GM18511 (cell line): ENCODE results near the gene VCAN.

Experiments
- ATAC-seq: cut with Tn5 transposase; IDR thresholded peaks from one replicate; pipeline ENCODE4 v1.9.1; 2021; ENCODE audit warnings: mild to moderate bottlenecking, moderate library complexity; ENCODE audit not compliant: unreplicated experiment

Gene VCAN

DNA sequence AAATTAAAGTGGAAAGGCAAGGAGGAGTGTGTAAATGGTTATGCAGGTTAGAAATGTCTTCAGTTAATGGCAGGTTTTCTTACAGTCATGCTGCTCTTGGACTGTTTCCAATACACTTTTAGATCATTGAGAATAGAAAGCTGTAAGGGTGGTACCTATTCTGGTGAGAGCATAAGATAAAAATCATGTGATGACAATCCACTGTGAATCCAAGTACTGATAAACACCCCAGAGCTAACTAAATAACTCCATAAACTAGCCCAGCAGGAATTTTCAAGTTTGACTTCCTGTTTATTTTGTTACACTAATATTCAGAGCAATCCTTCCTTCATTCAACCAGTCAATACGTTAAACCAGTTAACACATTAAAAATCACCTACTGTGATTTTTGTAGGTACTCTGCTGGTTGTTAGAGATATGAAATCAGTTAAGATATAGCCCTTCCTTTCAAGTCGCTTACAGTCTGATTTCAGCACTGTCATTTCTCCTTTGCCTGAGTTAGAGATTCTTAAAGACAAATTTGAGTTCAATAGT is 22.6 kb downstream of the VCAN start:
- ATAC-seq, result no peak

DNA sequence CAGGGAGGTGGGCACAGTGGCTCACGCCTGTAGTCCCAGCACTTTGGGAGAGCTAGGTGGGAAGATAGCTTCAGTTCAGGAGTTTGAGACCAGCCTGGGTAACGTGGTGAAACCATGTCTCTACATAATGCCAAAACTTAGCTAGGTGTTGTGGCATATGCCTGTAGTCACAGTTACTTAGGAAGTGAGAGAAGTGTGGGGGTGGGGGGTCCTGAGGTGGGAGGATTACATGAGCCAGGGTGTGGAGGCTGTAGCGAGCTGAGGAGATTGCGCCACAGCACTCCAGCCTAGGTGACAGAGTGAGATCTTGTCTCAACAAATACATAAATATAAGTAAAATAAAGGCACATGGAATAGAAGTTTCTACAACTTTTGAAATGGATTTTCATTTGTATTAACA is 23.1 kb downstream of the VCAN start:
- no peak for ATAC-seq

DNA sequence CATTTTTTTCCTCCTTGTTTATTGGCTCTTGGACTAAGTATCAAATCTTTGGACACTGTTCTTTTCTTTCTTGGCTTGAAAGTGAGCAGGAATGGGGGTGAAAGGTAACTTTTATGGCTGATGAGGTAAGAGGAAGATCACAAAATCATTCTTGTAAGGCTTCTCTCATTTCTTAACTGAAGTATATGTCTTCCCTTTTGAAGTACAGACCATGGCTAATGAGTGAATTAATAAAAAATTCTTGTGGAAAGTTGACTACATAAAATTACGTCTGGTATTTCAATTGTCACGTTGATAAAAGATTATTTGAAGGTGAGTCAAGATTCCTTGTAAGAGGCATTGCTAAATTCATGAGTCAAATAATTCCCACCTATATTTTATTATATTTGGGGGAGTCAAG is 25.1 kb downstream of the VCAN start:
- no peak for ATAC-seq

DNA sequence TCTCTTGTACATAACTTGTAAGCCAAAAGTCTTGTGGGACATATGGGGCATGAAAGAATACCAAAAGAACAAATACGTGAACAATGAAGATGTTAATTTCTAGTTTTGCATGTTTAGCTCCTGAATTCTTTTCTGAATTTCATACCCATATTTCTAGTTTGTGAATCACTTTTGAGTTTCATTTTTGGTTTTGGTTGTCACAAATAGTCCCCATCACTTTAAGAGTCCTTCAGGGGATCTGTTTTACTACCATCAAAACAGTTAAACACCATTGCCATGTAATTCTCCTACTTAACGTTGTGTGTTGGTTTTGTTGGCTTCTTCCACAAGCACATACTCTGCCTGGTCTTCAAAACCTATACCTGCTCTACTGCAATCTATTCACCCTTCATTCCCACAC is 27.0 kb downstream of the VCAN start:
- ATAC-seq, result peak; percentile 61

DNA sequence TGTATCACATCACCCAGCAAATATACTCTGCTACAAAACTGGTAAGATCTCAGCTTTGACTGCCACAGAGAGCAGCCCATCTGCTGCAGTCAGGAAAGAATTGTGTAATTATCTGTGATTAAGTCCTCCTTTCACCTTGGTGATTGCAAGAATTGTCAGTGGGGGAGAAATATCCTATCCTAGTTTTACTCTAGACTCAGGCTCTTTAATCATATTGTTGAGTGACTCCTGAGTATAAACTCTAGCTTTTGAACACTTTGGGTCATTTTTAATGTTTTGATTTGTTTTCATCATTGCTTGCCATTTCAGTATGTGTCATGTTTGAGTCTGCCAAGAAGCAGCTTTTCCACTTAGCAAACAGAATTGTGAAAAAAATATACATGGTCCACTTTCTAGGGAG is 32.1 kb downstream of the VCAN start:
- no peak for ATAC-seq

DNA sequence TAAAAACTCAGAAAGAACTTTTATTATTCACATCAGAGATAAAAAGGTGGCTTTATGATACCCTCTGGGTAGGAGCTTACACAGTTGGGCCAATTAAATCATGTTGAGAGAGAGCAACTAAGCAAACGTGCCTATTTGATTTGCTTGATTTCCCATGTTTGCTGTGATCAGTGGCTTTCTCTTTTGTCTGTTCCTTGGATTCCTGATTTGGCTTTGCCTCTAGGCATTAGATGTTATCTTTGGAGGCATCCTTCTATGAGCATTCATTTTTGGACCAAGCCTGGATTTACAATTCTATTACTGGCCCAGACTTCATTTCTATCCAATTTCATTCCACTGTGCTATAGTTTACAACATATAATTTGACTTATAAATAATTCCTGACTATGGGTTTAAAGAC is 35.9 kb downstream of the VCAN start:
- ATAC-seq, result no peak

DNA sequence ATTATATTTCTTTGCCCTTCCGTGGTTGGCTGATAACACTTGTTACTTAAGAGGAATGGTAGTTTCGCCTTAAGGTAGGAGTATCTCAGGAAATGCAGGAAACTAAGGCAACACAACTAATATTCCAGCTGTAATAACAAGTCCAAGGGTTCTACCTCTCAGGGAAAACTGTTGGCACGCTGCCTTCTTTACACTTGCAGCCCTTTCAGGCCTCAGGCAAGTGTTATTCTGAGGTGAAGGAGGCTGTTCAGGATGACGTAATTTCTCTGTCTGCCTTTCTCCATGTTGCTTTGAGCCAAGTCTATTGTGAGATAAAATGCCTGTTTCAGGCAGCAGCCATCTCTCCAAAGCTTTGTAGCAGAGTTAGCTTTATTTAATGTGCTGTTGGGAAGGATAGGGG is 38.0 kb downstream of the VCAN start:
- no peak for ATAC-seq

DNA sequence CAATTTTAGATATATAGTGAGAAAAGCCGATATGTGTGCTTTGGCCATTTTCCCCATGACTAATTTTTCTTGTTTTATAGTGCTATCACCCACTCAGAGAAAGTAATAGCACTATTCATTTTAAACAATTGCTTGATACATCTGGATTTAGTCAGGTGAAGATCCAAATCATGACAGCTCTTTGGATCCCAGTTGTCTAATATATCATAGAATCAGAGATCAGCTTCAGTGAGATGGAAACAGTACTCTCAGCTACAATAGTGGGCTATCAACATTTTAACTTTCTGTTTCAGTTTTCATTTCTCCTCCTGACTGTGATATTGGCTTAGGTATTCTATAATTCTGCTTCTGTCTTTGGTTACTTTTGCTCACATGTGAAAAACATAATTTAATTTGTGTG is 38.7 kb downstream of the VCAN start:
- peak; percentile 96 for ATAC-seq

DNA sequence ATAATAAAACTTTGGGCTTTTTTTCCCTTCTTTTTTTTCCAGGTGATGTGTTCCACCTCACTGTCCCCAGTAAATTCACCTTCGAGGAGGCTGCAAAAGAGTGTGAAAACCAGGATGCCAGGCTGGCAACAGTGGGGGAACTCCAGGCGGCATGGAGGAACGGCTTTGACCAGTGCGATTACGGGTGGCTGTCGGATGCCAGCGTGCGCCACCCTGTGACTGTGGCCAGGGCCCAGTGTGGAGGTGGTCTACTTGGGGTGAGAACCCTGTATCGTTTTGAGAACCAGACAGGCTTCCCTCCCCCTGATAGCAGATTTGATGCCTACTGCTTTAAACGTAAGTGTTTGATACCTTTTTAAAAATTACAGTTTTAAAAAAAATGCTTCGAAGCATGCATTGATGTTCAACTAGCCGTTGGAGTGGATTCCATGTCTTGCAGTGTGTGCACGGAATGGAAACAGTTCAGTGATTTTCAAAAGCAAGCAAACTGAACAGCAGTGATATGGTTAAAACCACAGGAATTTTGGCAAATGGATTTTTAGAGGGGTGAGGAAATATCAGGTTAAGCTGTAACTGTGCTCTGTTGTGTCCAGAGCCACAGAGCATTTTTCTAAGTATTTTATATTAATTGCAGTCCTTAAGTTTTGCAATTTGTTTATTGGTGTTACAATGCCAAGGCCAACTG is 40.7 kb downstream of the VCAN start:
- ATAC-seq, result no peak

DNA sequence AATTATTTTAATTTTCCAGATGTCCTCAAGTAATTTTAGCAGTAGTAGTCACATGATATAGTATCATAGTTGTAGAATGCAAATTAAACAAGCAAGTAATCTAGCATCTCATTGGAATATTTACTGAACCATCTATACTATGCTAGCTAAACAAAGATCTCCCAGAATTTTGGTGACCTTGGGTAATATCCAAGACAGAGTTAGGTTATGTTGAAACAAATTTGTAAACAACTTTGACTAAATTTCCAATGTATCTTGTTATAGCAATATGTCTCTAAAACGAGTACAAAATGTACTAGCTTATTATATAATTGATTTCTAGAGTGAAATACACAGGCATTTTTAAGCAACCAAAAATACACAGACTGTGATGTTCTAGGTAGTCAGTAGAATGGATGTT is 41.5 kb downstream of the VCAN start:
- ATAC-seq, result no peak

DNA sequence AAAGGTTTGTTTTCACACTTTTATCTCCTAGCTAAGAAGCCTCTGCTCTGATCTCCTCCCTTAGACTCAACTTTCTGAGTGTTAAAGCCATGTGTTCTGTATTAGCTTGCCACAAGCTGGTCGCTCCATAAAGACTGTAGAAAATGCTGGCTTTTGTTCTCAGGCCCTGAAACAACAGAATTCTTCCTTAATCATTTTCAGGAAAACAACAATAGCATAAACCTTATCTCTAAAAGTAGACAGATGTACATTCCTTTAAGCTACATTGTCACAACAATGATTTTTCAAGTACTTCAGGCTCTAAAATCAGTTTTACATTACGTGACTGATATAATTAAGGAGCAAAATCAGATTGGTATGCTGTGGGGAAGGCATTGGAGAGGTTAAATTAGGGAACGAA is 41.9 kb downstream of the VCAN start:
- ATAC-seq, result no peak

DNA sequence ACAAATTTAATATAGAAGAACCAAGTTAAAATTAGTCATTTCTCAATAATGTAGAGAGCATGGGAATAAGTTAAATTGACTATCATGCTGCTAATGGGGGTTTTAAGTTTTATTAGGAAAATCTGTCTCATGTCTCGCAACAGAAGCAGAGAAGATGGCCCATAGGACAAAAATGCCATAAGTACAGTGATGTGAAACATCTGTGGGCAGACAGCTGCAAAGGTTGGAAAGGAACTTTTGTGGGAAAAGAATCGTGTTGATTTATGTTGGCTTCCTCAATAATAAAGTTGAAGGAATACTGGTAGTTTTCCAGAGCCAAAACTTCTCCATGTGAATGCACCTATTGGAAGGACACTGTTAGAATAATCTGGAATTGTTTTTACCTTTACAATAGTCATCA is 44.8 kb downstream of the VCAN start:
- ATAC-seq, result no peak

DNA sequence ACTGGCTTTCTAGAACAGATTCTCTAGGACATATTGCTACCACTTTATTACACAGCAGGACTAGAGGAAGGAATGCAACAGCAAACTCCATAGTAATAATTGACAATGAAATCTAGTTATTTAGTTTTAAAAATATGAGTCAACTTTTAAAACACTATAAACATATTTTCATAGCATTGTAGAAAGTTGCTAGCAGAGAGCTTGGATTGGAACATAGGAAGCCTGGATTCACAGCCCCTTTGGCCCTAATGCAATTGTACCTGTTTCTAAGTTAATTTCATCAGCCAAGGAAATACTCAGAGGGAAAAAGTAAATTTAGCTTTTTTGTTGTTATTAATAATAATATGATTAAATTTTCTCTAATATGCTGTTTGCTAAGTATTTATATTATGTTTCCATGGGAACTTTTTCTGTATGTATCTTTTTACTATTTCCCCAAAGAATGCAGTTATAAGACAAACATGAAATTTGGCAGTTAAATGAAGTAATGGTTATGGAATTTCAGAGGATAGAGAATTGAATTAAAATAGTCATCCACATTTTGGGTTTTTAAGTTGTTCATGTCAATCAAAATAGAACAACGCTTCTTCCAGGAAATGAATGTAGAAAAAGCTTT is 45.6 kb downstream of the VCAN start:
- ATAC-seq, result no peak

DNA sequence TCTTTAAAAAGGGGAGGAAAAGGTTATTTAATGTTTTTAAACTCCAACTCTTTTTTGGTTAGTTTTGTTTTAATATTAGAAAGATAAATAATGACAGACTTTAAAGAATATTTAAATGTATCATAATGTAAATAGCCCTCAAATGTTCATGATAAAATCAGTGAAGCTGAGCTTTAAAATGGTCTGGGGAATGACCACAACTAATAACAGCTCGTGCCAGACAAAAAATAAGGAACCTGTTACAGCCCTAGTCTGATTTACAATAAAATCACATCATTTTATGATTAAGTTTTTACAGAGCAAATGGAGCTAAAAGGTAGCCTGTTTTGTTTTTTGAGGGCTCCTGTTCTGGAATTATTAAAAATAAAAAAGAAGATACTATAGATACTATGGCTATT is 46.1 kb downstream of the VCAN start:
- no peak for ATAC-seq

DNA sequence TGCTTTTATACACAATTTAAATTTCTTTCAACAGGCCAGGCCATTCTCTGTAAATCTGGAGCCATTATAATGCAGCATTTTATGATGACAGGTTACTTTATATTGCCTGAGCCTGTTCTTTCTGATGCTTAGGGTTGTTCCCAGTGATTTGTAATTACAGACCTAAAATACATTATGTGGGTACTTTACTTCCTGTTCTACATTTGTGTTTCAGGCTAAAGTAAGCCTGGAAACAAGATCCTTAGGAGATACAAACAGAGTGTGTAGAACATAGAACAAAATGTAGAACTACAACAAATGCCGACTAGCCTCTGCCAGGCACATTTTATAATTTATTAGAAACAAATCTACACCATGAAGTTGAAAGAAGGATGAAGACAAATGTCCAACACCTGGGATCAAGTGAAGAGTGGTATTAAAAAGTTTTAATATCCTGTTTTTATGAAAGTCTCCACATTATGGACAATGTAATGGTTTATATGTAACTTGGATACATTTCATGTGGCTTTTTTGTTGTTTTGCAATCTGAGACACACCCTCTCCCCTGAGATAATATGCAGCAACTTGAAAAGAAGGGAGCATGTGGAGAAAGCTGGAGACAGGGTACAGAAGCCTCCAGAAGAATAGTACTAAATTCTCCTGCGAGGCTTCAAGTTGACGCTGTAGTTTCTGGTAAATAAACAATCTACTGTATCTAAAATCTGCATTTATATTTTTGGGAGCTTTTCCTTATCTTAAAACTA is 46.9 kb downstream of the VCAN start:
- no peak for ATAC-seq

DNA sequence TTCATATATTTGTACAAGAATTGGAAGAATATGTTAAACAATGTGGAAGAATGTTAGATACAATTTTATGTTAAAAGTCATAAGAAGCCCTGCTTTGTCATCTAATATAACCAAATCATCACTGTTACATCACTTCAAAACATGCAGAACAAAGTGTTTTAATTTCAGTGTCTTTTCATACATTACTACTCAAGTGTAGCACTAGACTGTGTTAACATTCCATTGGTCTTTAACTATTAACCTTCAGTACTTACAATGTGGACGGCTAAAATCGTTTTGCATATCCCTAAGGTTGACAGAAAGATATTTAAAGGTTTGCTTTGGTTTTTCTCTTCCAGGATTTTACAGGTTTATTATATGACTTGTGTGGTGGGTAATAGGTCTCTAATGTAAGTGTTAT is 50.9 kb downstream of the VCAN start:
- ATAC-seq, result no peak

DNA sequence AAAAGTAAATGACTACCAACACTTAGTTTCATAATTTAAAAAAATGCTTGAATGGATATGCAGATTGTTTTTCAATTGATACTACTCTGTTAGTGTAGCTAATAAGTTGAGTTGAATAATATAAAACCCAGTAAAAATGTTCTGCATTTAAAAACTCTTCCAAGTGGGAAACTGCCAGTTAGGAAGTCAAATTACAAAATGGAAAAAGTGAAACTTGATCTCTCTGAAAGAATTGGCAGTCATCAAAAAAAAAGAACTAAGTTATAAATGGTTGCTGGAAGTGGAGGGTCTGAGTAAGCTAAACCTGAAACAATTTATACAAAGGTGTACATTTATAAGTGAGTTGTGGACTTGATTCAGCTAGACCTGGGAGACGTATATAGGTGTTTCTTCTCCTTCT is 52.4 kb downstream of the VCAN start:
- ATAC-seq, result no peak

DNA sequence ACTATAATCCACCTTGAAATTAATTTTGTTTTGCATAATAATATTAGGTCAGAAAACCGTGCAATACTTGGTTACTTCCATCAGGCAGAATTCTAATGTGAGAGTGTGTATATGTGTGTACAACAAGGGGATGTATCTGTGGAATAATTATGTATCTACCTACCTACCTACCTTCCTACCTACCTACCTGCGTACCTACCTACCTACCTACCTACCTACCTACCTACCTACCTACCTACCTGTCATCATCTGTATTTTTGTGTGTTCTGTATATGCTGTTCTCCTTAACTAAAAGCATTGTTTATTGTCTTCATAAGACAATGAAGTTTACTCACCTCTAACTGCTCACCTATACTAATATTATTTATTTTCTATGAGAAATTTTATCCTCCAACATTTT is 52.8 kb downstream of the VCAN start:
- ATAC-seq, result no peak

DNA sequence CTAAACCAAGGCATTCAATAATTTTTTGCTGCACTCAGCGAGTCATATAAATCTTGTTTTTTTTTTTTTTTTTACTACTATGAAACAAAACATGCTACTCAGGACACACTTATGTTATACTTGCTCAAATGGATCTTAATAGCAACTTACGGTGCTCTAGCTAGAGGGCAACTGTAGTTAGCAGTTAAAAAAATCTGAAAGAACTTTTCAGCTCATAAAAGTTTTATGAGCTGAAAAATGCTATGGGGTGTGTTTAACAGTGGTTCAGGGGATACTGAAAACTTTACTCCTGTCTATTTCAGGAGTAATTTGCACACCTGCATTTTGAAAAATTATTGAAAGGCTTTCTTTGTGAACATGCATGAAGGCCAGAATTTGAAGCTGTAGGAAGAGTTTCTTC is 53.4 kb downstream of the VCAN start:
- ATAC-seq, result no peak

DNA sequence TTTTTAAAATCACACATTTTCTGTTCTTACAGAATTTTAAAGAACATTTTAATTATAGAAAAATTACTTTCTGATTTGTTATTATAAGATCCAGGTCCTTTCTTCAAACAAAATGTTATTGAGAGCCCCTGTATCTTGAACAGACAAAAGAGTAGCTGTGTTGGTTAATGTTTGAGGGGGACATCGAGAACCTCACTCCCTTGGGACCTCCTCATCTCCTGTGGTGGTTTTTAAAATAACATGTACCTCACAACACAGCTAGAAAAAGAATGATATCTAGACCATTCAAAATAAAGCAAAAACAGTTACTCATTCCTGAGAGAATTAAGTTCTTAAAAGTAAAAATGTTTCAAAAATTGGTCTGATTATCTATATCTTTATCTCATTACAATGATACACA is 54.7 kb downstream of the VCAN start:
- no peak for ATAC-seq

DNA sequence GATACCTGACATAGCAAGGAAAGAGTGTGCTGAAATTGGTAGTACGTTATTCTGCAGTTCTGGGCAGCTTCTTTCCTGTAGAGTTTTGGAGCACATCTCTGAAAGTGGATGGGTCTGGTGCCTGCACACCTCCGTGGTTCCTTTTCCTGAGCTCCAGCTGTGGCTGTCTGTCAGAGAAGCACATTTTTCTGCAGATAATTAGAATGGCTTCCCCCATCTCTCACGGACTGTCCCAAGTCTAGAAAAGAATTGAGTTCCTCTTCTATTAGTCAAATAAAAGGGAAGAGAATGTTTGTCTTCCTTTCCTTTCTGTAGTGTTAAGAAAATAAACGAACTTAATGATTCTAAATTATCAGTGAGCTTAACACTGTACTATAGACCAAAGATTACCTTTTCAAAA is 55.7 kb downstream of the VCAN start:
- no peak for ATAC-seq
